Left ventricle myocardium inferior (tissue), 1 donor: ENCODE measurements around the gene ATXN1. TPM values are rescaled to one million over a fixed set of nuclear protein-coding genes. Genes with fewer than 3 reads are reported as not detected.
A peak's percentile ranks its signal among the peaks of the same experiment; 100 is the strongest.

Experiments
- DNase-seq: peaks from one replicate; pipeline ENCODE4 v3.0.0-alpha.2; 2020
- H3K27ac ChIP-seq: fragments of 200-600 bp; replicated peaks from 2 replicates; pipeline ENCODE4 v1.8.0; 2021
- H3K27me3 ChIP-seq: fragments of 200-600 bp; 2 replicates; pipeline ENCODE4 v1.8.0; 2021; ENCODE audit warnings: low read depth
- H3K36me3 ChIP-seq: fragments of 200-600 bp; 2 replicates; pipeline ENCODE4 v1.8.0; 2021
- H3K4me1 ChIP-seq: fragments of 200-600 bp; 2 replicates; pipeline ENCODE4 v1.8.0; 2021
- H3K4me3 ChIP-seq: fragments of 200-600 bp; 2 replicates; pipeline ENCODE4 v1.8.0; 2021; ENCODE audit warnings: mild to moderate bottlenecking, moderate library complexity
- H3K9me3 ChIP-seq: fragments of 200-600 bp; replicated peaks from 2 replicates; pipeline ENCODE4 v1.8.0; 2021
- intact Hi-C: fragments of 100-400 bp; cut with micrococcal nuclease; formaldehyde crosslinking; loops from one replicate; pipeline ENCODE4 v1.11.0; 2022
- total RNA-seq: library from RNA; stranded (reverse); fragmentation: NEBNext Ultra II Directional; extraction: Animal tissue kit (Norgen Biotek cat#: 25700); gene quantifications from one replicate; pipeline ENCODE4 v1.2.1, GENCODE V29; 2021
- TF ChIP-seq, protein P1 (sequence below): fragments of 200-600 bp; IDR thresholded peaks from 2 replicates; pipeline ENCODE4 v1.8.0; 2021; ENCODE audit warnings: antibody characterized with exemption, mild to moderate bottlenecking, borderline replicate concordance
- donor health status: DM: no; HTN: yes; CAD: no; lungs with severe emphysema.

The ATXN1 gene
- total RNA-seq, 1 donor from 2014 or later: 41.5 TPM

- intact Hi-C loops: loop anchor here (2.0 to 10.0 kb wide), 4 partner anchors 202 to 431 kb away; no protein-coding TSS in a partner anchor
- peak overlapping the region; percentile 97 for H3K4me3 ChIP-seq
- H3K27me3 ChIP-seq: no peaks in the 10 kb centered on the region
- peaks cover 73% of the 10 kb centered on the region for H3K4me1 ChIP-seq
- H3K36me3 ChIP-seq: no peaks in the 10 kb centered on the region
- no peaks in the 10 kb centered on the region for H3K9me3 ChIP-seq
- peak overlapping the region; percentile 99 for H3K27ac ChIP-seq
- no peak for DNase-seq
- TF ChIP-seq, protein P1, sequence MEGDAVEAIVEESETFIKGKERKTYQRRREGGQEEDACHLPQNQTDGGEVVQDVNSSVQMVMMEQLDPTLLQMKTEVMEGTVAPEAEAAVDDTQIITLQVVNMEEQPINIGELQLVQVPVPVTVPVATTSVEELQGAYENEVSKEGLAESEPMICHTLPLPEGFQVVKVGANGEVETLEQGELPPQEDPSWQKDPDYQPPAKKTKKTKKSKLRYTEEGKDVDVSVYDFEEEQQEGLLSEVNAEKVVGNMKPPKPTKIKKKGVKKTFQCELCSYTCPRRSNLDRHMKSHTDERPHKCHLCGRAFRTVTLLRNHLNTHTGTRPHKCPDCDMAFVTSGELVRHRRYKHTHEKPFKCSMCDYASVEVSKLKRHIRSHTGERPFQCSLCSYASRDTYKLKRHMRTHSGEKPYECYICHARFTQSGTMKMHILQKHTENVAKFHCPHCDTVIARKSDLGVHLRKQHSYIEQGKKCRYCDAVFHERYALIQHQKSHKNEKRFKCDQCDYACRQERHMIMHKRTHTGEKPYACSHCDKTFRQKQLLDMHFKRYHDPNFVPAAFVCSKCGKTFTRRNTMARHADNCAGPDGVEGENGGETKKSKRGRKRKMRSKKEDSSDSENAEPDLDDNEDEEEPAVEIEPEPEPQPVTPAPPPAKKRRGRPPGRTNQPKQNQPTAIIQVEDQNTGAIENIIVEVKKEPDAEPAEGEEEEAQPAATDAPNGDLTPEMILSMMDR: peak; percentile 84
Measured at GRCh38 chr6:16762550-16763477, 1.6 kb upstream of the ATXN1 start.

GRCh38 chr6:16762268-16762549, 949 bp upstream of the ATXN1 start:
- Histone ChIP-seq H3K9me3 (no peaks in the 10 kb centered on the region), H3K27me3 (no peaks in the 10 kb centered on the region), H3K36me3 (no peaks in the 10 kb centered on the region), H3K4me1 (peaks cover 77% of the 10 kb centered on the region), H3K27ac (peak overlapping the region; percentile 99), H3K4me3 (peak overlapping the region; percentile 97)
- intact Hi-C loops: loop anchor here (2.0 to 10.0 kb wide), 4 partner anchors 203 to 430 kb away; no protein-coding TSS in a partner anchor
- TF ChIP-seq, protein P1: no peak
- no peak for DNase-seq

DNA sequence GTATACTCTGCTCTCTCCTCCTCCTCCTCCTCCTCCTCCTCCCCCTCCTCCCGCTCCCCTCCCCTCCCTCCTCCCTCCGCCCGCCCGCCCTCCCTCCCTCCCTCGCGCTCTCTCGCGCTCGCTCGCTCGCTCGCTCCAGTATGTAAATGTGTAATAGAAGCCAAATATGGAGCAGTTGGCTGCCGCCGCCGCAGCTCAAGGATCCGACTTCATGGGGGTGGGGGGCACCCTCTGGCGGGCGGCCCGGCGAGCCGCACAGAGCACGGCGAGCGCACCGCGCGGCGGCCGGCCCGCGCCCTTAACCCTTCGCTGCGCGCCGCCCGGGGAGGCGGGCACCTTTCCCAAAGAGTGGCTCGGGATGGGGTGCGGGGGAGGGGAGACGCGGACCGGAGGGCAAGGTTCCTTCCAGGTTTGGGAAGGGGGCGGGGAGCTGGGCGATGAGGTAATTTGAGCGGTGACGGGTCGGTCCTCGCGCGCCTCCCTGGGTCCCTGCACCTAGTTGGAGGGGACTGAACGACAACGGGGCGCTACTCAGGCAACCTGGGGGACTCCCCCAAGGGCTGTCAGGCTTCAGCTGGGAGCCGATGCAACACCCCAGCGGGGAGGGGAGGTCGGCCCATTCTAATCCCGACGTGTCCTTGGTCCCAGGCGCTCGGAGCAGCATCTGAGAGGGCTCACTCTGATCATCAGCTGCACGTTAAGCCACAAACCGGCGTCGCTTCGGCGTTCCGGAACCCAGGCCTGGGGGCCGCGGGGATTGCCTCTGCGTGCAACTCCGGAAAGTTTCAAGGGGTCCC, 409 bp upstream of the ATXN1 start:
- DNase-seq: peak; percentile 86
- Histone ChIP-seq H3K4me3 (peak overlapping the region; percentile 97), H3K36me3 (no peaks in the 10 kb centered on the region), H3K4me1 (peaks cover 80% of the 10 kb centered on the region), H3K27me3 (no peaks in the 10 kb centered on the region), H3K9me3 (no peaks in the 10 kb centered on the region), H3K27ac (peak overlapping the region; percentile 99)
- TF ChIP-seq, protein P1: peak; percentile 45
- intact Hi-C loops: loop anchor here (2.0 to 10.0 kb wide), 4 partner anchors 203 to 429 kb away; no protein-coding TSS in a partner anchor

DNA sequence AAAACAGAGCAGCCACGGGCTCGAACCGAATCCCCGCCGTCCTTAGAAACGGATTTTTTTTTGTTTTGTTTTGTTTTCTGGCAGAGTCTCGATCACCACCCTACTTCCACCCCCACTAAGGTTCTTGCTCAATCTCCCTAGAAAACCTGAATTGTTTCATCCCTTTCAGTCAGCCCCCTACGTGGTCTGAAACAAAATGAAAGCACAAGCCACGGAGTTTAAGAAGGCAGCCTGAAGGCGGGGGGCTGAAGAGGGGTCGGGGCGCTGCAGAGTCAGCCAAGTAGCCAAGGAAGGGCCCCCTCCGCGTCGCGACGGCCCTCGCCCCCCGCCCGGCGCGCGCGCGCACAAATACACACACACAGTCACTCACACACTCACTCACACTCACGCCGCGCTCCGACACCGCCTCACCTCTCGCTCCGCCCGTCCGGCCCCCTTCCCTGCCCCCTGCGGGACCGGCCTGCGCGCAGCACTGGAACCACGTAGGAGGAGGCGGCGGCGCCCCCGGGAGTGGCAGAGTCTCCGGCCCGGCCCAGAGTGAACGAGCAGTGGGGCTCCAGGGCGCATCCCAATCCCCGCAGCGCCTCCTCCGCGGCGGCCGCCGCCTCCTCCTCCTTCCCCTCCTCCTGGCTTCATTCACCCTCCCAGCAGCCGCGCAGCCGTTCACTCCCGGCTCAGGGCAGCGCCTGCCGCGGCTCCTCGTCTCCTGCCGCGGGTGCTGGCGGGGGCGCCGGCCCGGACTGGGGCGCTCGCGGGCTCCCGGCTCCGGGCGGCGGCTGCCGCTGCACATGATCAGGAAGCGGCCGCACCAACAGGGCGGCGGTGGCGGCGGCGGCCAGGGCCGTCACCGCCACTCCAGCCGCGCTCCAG, 1.4 kb downstream of the ATXN1 start:
- Histone ChIP-seq H3K4me1 (peaks cover 85% of the 10 kb centered on the region), H3K27ac (peak overlapping the region; percentile 99), H3K27me3 (no peaks in the 10 kb centered on the region), H3K36me3 (no peaks in the 10 kb centered on the region), H3K9me3 (no peaks in the 10 kb centered on the region), H3K4me3 (peak overlapping the region; percentile 97)
- DNase-seq: peak; percentile 94
- TF ChIP-seq, protein P1: peak; percentile 30
- intact Hi-C loops: loop anchor here (5.0 to 10.0 kb wide), 3 partner anchors 205 to 428 kb away; no protein-coding TSS in a partner anchor
